ENCODE results near the gene DNAJA1.

- TF ChIP-seq, protein P1, sequence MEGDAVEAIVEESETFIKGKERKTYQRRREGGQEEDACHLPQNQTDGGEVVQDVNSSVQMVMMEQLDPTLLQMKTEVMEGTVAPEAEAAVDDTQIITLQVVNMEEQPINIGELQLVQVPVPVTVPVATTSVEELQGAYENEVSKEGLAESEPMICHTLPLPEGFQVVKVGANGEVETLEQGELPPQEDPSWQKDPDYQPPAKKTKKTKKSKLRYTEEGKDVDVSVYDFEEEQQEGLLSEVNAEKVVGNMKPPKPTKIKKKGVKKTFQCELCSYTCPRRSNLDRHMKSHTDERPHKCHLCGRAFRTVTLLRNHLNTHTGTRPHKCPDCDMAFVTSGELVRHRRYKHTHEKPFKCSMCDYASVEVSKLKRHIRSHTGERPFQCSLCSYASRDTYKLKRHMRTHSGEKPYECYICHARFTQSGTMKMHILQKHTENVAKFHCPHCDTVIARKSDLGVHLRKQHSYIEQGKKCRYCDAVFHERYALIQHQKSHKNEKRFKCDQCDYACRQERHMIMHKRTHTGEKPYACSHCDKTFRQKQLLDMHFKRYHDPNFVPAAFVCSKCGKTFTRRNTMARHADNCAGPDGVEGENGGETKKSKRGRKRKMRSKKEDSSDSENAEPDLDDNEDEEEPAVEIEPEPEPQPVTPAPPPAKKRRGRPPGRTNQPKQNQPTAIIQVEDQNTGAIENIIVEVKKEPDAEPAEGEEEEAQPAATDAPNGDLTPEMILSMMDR (IDR thresholded peaks at IDR 0.05; ENCODE audit: insufficient read depth, low read length, poor library complexity, severe bottlenecking) = no peak
- no peak for TF ChIP-seq EZH2phosphoT487 (conservative IDR thresholded peaks at IDR 0.05; ENCODE audit: low read length)
These were observed 55.5 kb downstream of the DNAJA1 start for GRCh38 chr9:33080534-33080933.

All from SU-DHL-6 (cell line).